Ovary (tissue), 9 donors: Measurements from ENCODE around the gene HECTD3. TPM values are rescaled to one million over a fixed set of nuclear protein-coding genes. Genes with fewer than 3 reads are reported as not detected.

Experiments
- DNase-seq, 5 donors: peaks; one replicate each; pipeline ENCODE4 v3.0.0-alpha.2; 2019 to 2020
- H3K27ac ChIP-seq, 2 donors: fragments of 200-600 bp; one replicate each; pipeline versions ENCODE4 v1.5.1 to v1.8.0; 2019 to 2022
- H3K27me3 ChIP-seq: fragments of 200-600 bp; one replicate; pipeline ENCODE4 v1.8.0; 2022
- H3K36me3 ChIP-seq: fragments of 200-600 bp; sonication (generic); one replicate; pipeline ENCODE4 v1.5.1; 2019
- H3K4me1 ChIP-seq: one replicate; pipeline ENCODE4 v1.8.1; 2013; ENCODE audit warnings: mild to moderate bottlenecking, moderate library complexity; ENCODE audit not compliant: insufficient read depth
- H3K4me3 ChIP-seq: fragments of 200-600 bp; sonication (generic); one replicate; pipeline ENCODE4 v1.5.1; 2017
- H3K9me3 ChIP-seq, 2 donors: fragments of 200-600 bp in 1 of 2; sonication (generic) in 1 of 2; one replicate each; pipeline versions ENCODE4 v1.5.1 to v1.8.1; 2013 to 2019; ENCODE audit warnings: mild to moderate bottlenecking in 1 of 2, moderate library complexity in 1 of 2
- CTCF ChIP-seq, 3 donors: fragments of 450-650 bp in 2 of 3; fragments of 200-600 bp in 1 of 3; IDR thresholded peaks; one replicate each; pipeline versions ENCODE4 v1.5.1 to v1.8.0; 2016 to 2022; ENCODE audit warnings: antibody characterized with exemption in 3 of 3, mild to moderate bottlenecking in 1 of 3
- EP300 ChIP-seq: sonication (generic); formaldehyde crosslinking; IDR thresholded peaks from one replicate; pipeline ENCODE4 v1.6.1; 2017; ENCODE audit warnings: antibody characterized with exemption
- POLR2A ChIP-seq: fragments of 450-650 bp; IDR thresholded peaks from one replicate; pipeline ENCODE4 v1.6.1; 2017; ENCODE audit warnings: antibody characterized with exemption, mild to moderate bottlenecking, moderate library complexity
- WGBS, 3 donors: extraction: QIAGEN DNeasy Blood & Tissue Kit in 1 of 3; methylation state at CpG; one replicate each; pipeline versions ENCODE4 v1.1.5 to v1.1.7; 2013 to 2017; 5-methylcytosine and 5-hydroxymethylcytosine counted together
- intact Hi-C, 4 donors: fragments of 100-400 bp; cut with DNase I; formaldehyde crosslinking; loops; one replicate each; pipeline versions ENCODE4 v1.11.0 to v1.15.1; 2022 to 2023
- polyA plus RNA-seq, 2 donors: library from polyadenylated mRNA; stranded (reverse); fragments of 200-250 nt in 1 of 2; fragments of 350-450 nt in 1 of 2; fragmentation: Illumina TruSeq in 1 of 2; extraction: RNeasy Lipid Tissue Mini Kit (QIAGEN cat#74804) in 1 of 2; gene quantifications; one replicate each; pipeline ENCODE4 v1.2.3, GENCODE V29; 2013 to 2014
- total RNA-seq, 7 donors: library from RNA; depleted of rRNA in 2 of 7; stranded (reverse); fragments of >200 nt in 2 of 7; fragmentation: NEBNext Ultra II Directional in 3 of 7; extraction: Animal tissue kit (Norgen Biotek cat#: 25700) in 3 of 7; gene quantifications; one replicate each; pipeline versions ENCODE4 v1.1.0 to v1.2.4, GENCODE V29; 2016 to 2023
- donor health status: DM: no; HTN: no; CAD: no; lungs with moderate emphysema.
- donor health status: DM: no; HTN: no; CAD: no.
- donor health status: Bipolar disorder and iron deficiency.
- donor health status: DM: yes; HTN: yes; CAD: no.
- donor health status: DM: no; HTN: no; CAD: no.
- donor health status: DM: yes; HTN: yes; CAD: no.

HECTD3 gene
- total and polyA plus RNA-seq, 9 donors: 20.9 to 46.0 (median 36.1) TPM

- Histone ChIP-seq H3K36me3 (no peaks in the 10 kb centered on the region), H3K9me3 (no peaks in the 10 kb centered on the region), H3K4me1 (peaks cover 7% of the 10 kb centered on the region), H3K4me3 (no peak overlapping the region), H3K27me3 (no peaks in the 10 kb centered on the region), H3K27ac (no peak overlapping the region)
- WGBS, 3 donors: 61 to 67% (median 64%) methylated on average over 6 of the region's 6 CpGs
- intact Hi-C loops: loop anchor here (5.0 to 10.0 kb wide), 5 partner anchors 281 to 568 kb away; partner anchors contain the start of genes TESK2 (in 3 of the 4) and NASP (in 1 of the 4)
- TF ChIP-seq CTCF (IDR thresholded peaks at IDR 0.05) (no peak), POLR2A (no peak), EP300 (no peak)
- DNase-seq: no peak
Observed at GRCh38 chr1:45016767-45017166, 5.6 kb upstream of the HECTD3 start.

GRCh38 chr1:45016090-45016697 is 5.1 kb upstream of the HECTD3 start:
- TF ChIP-seq POLR2A (no peak), EP300 (no peak)
- Histone ChIP-seq H3K36me3 (no peaks in the 10 kb centered on the region), H3K4me1 (peaks cover 11% of the 10 kb centered on the region), H3K4me3 (no peak overlapping the region), H3K9me3 (no peaks in the 10 kb centered on the region), H3K27ac (no peak overlapping the region), H3K27me3 (no peaks in the 10 kb centered on the region)
- intact Hi-C loops: loop anchor here (5.0 to 10.0 kb wide), 5 partner anchors 281 to 569 kb away; partner anchors contain the start of genes TESK2 (in 3 of the 4) and NASP (in 1 of the 4)
- 80 to 89% (median 86%) methylated on average over 2 of the region's 2 CpGs for WGBS, 3 donors
- DNase-seq: no peak

GRCh38 chr1:45015683-45016082 is 4.6 kb upstream of the HECTD3 start:
- 54 to 71% (median 55%) methylated on average over 2 of the region's 2 CpGs for WGBS, 3 donors
- Histone ChIP-seq H3K36me3 (no peaks in the 10 kb centered on the region), H3K27me3 (no peaks in the 10 kb centered on the region), H3K4me3 (no peak overlapping the region), H3K4me1 (peaks cover 11% of the 10 kb centered on the region), H3K27ac (no peak overlapping the region), H3K9me3 (no peaks in the 10 kb centered on the region)
- intact Hi-C loops: loop anchor here (5.0 to 10.0 kb wide), 5 partner anchors 282 to 569 kb away; partner anchors contain the start of genes TESK2 (in 3 of the 4) and NASP (in 1 of the 4)
- DNase-seq: no peak
- TF ChIP-seq EP300 (no peak), POLR2A (no peak), CTCF (IDR thresholded peaks at IDR 0.05) (no peak)

- H3K4me1 ChIP-seq: peaks cover 14% of the 10 kb centered on the region
- intact Hi-C loops: loop anchor here (5.0 to 10.0 kb wide), 9 partner anchors 177 to 570 kb away; partner anchors contain the start of genes TESK2 (in 3 of the 4), BEST4 (in 1 of the 4) and NASP (in 1 of the 4)
- H3K27me3 ChIP-seq: no peaks in the 10 kb centered on the region
- peak; percentile 80 to 87 (median 87) for DNase-seq
- no peaks in the 10 kb centered on the region for H3K9me3 ChIP-seq
- no peak overlapping the region for H3K4me3 ChIP-seq
- H3K36me3 ChIP-seq: no peaks in the 10 kb centered on the region
- peak overlapping the region in 1 of 2 donors; percentile 19 for H3K27ac ChIP-seq
- 12 to 17% (median 16%) methylated on average over 6 of the region's 6 CpGs for WGBS, 3 donors
- peak; percentile 80 to 94 (median 84) for TF ChIP-seq CTCF (IDR thresholded peaks at IDR 0.05)
- no peak for TF ChIP-seq EP300
Observed at GRCh38 chr1:45014321-45015028, 3.4 kb upstream of the HECTD3 start.
